PC-9 (cell line): ENCODE data around the gene FAM25G. TPM values are rescaled to one million over a fixed set of nuclear protein-coding genes. Genes with fewer than 3 reads are reported as not detected.
A peak's percentile ranks its signal among the peaks of the same experiment; 100 is the strongest.

Experiments used
- BruUV-seq: library from RNA; stranded (reverse); fragments of 400-500 nt; replicated peaks from 2 replicates; lab custom pipeline; 2021; lab: Mats Ljungman, UMichigan
- CTCF ChIA-PET: fragments of 300-600 bp; sonication (Branson Sonifier 250); formaldehyde crosslinking; loops from one replicate; lab custom pipeline; 2022; ENCODE audit warnings: antibody characterized with exemption; lab: Charles Lee
- POLR2A ChIA-PET: fragments of 300-600 bp; sonication (Branson Sonifier 250); formaldehyde crosslinking; loops from one replicate; lab custom pipeline; 2022; ENCODE audit warnings: antibody characterized with exemption; ENCODE audit not compliant: unreplicated experiment; lab: Charles Lee
- DNase-seq, 2 experiments: peaks; one replicate each; pipeline versions ENCODE4 v3.0.0 to v3.0.0-alpha.2; 2015 to 2022; ENCODE audit warnings: mixed read lengths in 1 of 2
- H2AFZ ChIP-seq: fragments of 200-600 bp; sonication (generic); 2 replicates; pipeline ENCODE4 v1.8.1; 2017; ENCODE audit warnings: antibody characterized with exemption
- H3F3A ChIP-seq: fragments of 200-600 bp; sonication (generic); 2 replicates; pipeline ENCODE4 v1.8.1; 2017; ENCODE audit warnings: antibody characterized with exemption, mild to moderate bottlenecking, low read depth; ENCODE audit not compliant: insufficient read depth
- H3K27ac ChIP-seq: fragments of 200-600 bp; sonication (generic); 2 replicates; pipeline ENCODE4 v1.6.1; 2016; ENCODE audit warnings: mixed run types
- H3K27me3 ChIP-seq: fragments of 200-600 bp; sonication (generic); 2 replicates; pipeline ENCODE4 v1.6.1; 2016; ENCODE audit warnings: low read depth, mixed run types; ENCODE audit not compliant: insufficient read depth
- H3K36me3 ChIP-seq: fragments of 200-600 bp; sonication (generic); 2 replicates; pipeline ENCODE4 v1.6.1; 2016; ENCODE audit warnings: low read depth, mixed run types
- H3K4me1 ChIP-seq: fragments of 200-600 bp; sonication (generic); replicated peaks from 2 replicates; pipeline ENCODE4 v1.6.1; 2016; ENCODE audit warnings: mixed run types; ENCODE audit not compliant: insufficient read depth
- H3K4me2 ChIP-seq: fragments of 200-600 bp; sonication (generic); 2 replicates; pipeline ENCODE4 v1.6.1; 2017; ENCODE audit warnings: mixed run types
- H3K4me3 ChIP-seq: fragments of 200-600 bp; sonication (generic); 2 replicates; pipeline ENCODE4 v1.6.1; 2016; ENCODE audit warnings: mixed run types
- H3K79me2 ChIP-seq: fragments of 200-600 bp; sonication (generic); 2 replicates; pipeline ENCODE4 v1.6.1; 2017; ENCODE audit warnings: low read depth, mixed run types
- H3K9me2 ChIP-seq: fragments of 200-600 bp; sonication (generic); 2 replicates; pipeline ENCODE4 v1.8.1; 2017; ENCODE audit warnings: mild to moderate bottlenecking; ENCODE audit not compliant: insufficient read depth
- H3K9me3 ChIP-seq: fragments of 200-600 bp; sonication (generic); 2 replicates; pipeline ENCODE4 v1.8.1; 2016; ENCODE audit warnings: low read depth; ENCODE audit not compliant: insufficient read depth
- H4K20me1 ChIP-seq: fragments of 200-600 bp; sonication (generic); 2 replicates; pipeline ENCODE4 v1.8.1; 2017; ENCODE audit not compliant: insufficient read depth
- CTCF ChIP-seq: fragments of 200-600 bp; sonication (generic); conservative IDR thresholded peaks from 2 replicates; pipeline ENCODE4 v1.6.1; 2017; ENCODE audit warnings: mixed run types, antibody characterized with exemption, mild to moderate bottlenecking, moderate library complexity
- EZH2 ChIP-seq: fragments of 200-600 bp; sonication (generic); IDR thresholded peaks from 2 replicates; pipeline ENCODE4 v1.8.0; 2017; ENCODE audit warnings: antibody characterized with exemption, low read depth
- intact Hi-C: fragments of 100-400 bp; cut with micrococcal nuclease; formaldehyde crosslinking; loops from one replicate; pipeline ENCODE4 v1.10.0; 2022; ENCODE audit not compliant: unreplicated experiment
- total RNA-seq: library from RNA; stranded (reverse); gene quantifications from 2 replicates; pipeline ENCODE4 v1.2.3, GENCODE V29; 2021

Gene FAM25G
- total RNA-seq, 1 experiment from 2014 or later = 3.2 TPM

- peak in 1 of 2 experiments; percentile 34 for DNase-seq
- Histone ChIP-seq H3F3A (peaks cover 12% of the 10 kb centered on the region; the same call in 1 of the 2 replicates), H4K20me1 (no peaks in the 10 kb centered on the region), H3K4me1 (no peaks in the 10 kb centered on the region), H3K4me3 (no peak overlapping the region), H3K9me2 (no peaks in the 10 kb centered on the region), H3K4me2 (no peak overlapping the region), H3K9me3 (no peaks in the 10 kb centered on the region), H3K36me3 (no peaks in the 10 kb centered on the region), H3K27ac (no peak overlapping the region), H3K79me2 (no peaks in the 10 kb centered on the region), H3K27me3 (no peaks in the 10 kb centered on the region), H2AFZ (no peak overlapping the region)
- ChIA-PET CTCF (no interaction called here), POLR2A (no interaction called here)
- BruUV-seq = no TSS peak
- intact Hi-C loops = no loop called here
- TF ChIP-seq EZH2 = no peak
- TF ChIP-seq CTCF = no peak
These were observed 38.9 kb downstream of the FAM25G start for GRCh38 chr10:47452495-47453140.

- intact Hi-C loops = no loop called here
- Histone ChIP-seq H3K79me2 (no peaks in the 10 kb centered on the region), H3K27me3 (no peaks in the 10 kb centered on the region), H3K9me3 (no peaks in the 10 kb centered on the region), H4K20me1 (no peaks in the 10 kb centered on the region), H3K27ac (no peak overlapping the region), H3K9me2 (no peaks in the 10 kb centered on the region), H3F3A (peaks cover 12% of the 10 kb centered on the region; the same call in 1 of the 2 replicates), H3K36me3 (no peaks in the 10 kb centered on the region), H3K4me1 (no peaks in the 10 kb centered on the region), H3K4me3 (no peak overlapping the region), H3K4me2 (no peak overlapping the region), H2AFZ (no peak overlapping the region)
- DNase-seq = no peak
- TF ChIP-seq EZH2 (no peak), CTCF (no peak)
- no TSS peak for BruUV-seq
- POLR2A ChIA-PET = no interaction called here
- CTCF ChIA-PET = no interaction called here
These were observed 39.5 kb downstream of the FAM25G start for GRCh38 chr10:47451998-47452494.

- intact Hi-C loops = no loop called here
- H3K9me3 ChIP-seq = 0 out of 2 replicates have a peak, but pooled peaks cover 5% of the 10 kb centered on the region
- no peak overlapping the region for H3K27ac ChIP-seq
- DNase-seq = no peak
- H4K20me1 ChIP-seq = no peaks in the 10 kb centered on the region
- no peak for TF ChIP-seq EZH2
- no peak for TF ChIP-seq CTCF
- H3K4me3 ChIP-seq = no peak overlapping the region
- peaks cover 12% of the 10 kb centered on the region; the same call in 1 of the 2 replicates for H3F3A ChIP-seq
- no TSS peak for BruUV-seq
- no peak overlapping the region for H3K4me2 ChIP-seq
- no peaks in the 10 kb centered on the region for H3K79me2 ChIP-seq
- no peaks in the 10 kb centered on the region for H3K4me1 ChIP-seq
- H2AFZ ChIP-seq = no peak overlapping the region
- no peaks in the 10 kb centered on the region for H3K9me2 ChIP-seq
- H3K27me3 ChIP-seq = no peaks in the 10 kb centered on the region
- POLR2A ChIA-PET = no interaction called here
- CTCF ChIA-PET = no interaction called here
- no peaks in the 10 kb centered on the region for H3K36me3 ChIP-seq
These were observed 40.1 kb downstream of the FAM25G start for GRCh38 chr10:47451273-47451997.
